SU-DHL-6 (cell line): Measurements from ENCODE around the gene SWT1.

ENCODE experiments used
- EZH2phosphoT487 ChIP-seq: fragments of 200-600 bp; sonication (generic), shearing (Covaris generic); conservative IDR thresholded peaks from 2 replicates; pipeline ENCODE4 v1.6.1; 2018; ENCODE audit warnings: mild to moderate bottlenecking, antibody characterized with exemption, low read length, moderate library complexity, mixed read lengths
- TF ChIP-seq, protein P1 (sequence below): fragments of 200-600 bp; sonication (generic); IDR thresholded peaks from one replicate; pipeline ENCODE4 v1.5.1; 2017; ENCODE audit warnings: antibody characterized with exemption, mild to moderate bottlenecking, low read length, moderate library complexity; ENCODE audit not compliant: insufficient read depth, poor library complexity, severe bottlenecking

DNA sequence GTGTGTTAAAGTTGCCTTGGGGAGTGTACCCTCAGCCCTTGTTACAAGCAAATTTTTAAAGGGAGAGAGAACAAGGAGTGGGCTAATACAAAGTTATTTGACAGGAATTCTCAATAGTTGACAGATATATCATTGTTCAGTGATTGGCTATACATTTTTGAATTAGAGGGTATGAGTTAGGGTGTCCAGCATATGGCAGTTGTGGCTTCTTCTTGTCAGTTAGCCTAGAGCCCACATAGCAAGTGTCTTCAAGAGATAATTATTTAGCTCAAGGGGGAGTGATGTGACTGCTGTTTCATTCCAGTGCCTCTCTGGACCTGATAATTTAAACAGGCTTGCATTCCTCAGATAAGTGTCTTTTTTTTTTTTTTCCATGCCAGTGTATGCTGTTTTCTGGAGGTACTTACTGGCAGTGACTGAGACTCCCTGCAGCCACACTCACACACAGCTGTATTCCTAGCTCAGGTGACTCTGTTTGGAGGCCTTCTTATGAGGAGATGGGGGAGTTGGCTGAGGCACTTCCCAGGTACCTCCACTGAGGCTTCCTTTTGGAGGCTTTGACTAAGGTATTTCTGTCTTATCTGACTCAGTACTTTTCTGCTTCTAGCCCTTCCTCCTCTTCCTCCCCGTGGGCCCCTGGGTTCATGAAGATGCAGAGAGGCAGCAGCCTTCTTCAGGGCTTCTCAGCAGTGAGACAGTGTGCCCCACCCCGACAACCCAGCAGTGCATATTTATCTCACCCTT is 127.7 kb downstream of the SWT1 start:
- TF ChIP-seq, protein P1, sequence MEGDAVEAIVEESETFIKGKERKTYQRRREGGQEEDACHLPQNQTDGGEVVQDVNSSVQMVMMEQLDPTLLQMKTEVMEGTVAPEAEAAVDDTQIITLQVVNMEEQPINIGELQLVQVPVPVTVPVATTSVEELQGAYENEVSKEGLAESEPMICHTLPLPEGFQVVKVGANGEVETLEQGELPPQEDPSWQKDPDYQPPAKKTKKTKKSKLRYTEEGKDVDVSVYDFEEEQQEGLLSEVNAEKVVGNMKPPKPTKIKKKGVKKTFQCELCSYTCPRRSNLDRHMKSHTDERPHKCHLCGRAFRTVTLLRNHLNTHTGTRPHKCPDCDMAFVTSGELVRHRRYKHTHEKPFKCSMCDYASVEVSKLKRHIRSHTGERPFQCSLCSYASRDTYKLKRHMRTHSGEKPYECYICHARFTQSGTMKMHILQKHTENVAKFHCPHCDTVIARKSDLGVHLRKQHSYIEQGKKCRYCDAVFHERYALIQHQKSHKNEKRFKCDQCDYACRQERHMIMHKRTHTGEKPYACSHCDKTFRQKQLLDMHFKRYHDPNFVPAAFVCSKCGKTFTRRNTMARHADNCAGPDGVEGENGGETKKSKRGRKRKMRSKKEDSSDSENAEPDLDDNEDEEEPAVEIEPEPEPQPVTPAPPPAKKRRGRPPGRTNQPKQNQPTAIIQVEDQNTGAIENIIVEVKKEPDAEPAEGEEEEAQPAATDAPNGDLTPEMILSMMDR, result no peak
- TF ChIP-seq EZH2phosphoT487, result no peak
